ENCODE results near the gene SAC3D1. TPM values are rescaled to one million over a fixed set of nuclear protein-coding genes. Genes with fewer than 3 reads are reported as not detected.
A peak's percentile ranks its signal among the peaks of the same experiment; 100 is the strongest.
"Not testable (repeated sequence)": the region's sequence is repeated elsewhere in the genome, so short reads cannot be mapped to it uniquely, and the experiment has no call there.

The SAC3D1 gene
- polyA plus RNA-seq, 10 donors = 9.6 to 14.9 (median 12.1) TPM

DNA sequence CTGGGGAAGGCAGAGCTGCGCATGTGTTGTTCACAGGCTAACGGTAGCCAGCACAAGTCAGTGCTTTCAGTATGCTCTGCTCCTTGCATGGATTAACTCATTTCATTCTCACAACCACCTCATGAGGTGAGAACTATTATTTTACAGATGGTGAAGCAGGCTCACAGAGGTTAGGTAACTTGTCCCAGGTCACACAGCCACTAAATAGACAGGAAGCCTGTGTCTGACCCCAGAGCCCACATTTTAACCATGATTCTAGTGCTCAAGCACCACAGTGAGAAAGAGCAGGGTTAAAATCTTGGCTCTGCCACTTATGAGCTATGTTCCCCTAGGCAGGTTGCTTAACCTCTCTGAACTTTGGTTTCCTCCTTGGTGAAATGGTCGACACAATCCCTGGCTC, 20.0 kb upstream of the SAC3D1 start:
- no peak for DNase-seq

DNA sequence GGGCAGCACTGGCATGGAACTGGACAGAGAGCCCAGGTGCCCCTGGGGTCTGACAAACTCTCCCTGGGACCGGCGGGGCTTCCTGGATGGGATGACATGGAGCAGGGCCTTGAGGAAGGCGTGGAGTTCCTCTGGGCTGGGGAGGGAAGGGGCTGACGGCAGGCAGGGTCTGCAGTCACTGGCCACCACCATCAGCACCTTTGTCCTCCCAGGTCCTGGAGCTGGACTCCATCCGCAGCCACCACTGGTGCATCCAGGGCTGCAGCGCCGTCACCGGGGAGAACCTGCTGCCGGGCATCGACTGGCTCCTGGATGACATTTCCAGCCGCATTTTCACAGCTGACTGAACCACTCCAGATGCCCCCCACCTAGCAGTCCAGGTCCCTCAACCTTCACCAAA, 19.5 kb upstream of the SAC3D1 start:
- DNase-seq = no peak

DNA sequence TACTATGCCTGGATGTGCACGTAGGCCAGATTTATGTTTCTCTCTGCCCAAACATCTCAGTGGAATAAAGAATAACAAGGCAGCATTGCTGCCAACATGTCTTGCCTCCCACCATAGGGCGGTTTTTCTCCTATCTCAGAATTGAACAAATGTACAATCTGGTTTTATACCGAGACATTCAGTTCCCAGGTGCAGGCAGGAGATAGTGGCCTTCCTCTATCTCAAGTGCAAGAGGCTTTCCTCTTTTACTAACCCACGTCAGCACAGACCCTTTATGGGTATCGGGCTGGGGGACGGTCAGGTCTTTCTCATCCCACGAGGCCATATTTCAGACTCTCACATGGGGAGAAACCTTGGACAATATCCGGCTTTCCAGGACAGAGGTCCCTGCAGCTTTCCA, 17.5 kb upstream of the SAC3D1 start:
- DNase-seq = not testable (repeated sequence)

DNA sequence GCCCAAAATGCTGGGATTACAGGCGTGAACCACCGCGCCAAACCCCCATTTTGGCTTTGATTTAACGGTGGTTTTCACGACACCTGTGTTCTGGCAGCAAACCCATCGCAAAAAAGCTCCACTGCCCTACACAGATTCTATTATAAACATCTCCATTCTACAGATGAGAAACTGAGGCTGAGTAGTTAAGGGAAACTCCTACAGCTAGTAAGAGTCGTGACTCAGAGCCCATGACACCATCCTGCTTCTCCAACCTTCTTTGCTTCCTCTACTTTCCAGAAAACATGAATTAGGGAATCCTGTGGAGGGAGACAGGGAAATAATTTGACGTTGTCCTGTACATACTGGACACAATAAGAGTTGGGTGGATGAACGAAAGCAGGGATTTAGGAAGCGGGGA, 14.2 kb upstream of the SAC3D1 start:
- no peak for DNase-seq

DNA sequence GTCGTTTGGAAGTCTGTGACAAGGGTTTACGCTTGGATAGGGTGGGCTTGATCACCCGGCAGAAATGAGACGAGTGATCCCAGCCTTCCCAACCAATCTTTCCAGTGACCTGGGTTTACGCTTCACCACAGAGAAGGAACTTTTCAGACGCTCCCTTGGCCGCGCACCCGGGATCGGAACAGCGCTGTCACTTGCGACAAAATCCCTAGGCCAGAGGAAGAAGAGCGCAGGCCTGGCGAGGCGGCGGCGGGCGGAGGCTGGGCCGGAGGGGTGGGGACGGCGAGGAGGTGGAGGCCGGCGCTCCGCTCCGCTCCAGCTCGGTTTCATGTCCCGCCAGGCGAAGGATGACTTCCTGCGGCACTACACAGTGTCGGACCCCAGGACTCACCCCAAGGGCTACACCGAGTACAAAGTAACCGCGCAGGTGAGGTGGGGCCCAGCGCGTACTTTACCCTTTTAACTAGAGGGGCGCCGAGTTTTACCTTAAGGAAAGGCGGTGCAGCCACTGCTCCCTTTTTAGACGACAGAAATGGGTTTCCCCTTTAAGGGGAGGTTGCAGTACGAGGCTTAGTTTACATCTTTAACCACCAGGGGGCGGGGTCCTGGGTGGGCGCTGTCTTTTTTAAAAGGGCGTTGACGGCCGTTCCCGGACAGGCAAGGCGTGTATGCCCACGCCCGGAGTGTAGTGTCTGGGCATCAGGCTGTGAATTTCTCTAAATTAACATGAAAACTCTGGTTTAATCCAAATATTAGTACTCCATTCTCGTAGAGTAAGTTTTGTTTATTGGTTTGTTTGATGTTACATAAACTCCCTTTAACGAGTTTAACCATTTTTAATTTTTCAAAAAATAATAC, 13.6 kb upstream of the SAC3D1 start, which contains the start of gene SNX15:
Gene SNX15, plus strand, starts transcription at position 227 of the 855 bp plus-strand sequence. Its CDS starts 99 bp downstream, at position 326.
- DNase-seq = peak; percentile 97 to 99 (median 97)

DNA sequence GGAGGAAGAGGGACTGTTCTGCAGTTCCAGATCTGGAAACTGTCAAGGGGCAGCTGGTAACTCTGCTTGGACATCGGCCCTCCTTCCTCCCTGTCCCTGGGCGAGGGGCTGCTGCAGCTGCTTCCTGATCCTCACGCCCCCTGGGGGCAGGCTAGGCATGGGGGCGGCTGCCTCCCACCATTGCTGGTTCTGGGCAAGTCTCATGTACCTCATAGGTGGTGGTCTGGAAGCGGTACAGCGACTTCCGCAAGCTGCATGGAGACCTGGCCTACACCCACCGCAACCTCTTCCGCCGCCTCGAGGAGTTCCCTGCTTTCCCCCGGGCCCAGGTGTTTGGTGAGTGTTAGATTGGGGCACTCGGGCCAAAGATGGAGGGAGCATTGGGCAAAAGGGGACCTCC, 8.8 kb upstream of the SAC3D1 start:
- no peak for DNase-seq

DNA sequence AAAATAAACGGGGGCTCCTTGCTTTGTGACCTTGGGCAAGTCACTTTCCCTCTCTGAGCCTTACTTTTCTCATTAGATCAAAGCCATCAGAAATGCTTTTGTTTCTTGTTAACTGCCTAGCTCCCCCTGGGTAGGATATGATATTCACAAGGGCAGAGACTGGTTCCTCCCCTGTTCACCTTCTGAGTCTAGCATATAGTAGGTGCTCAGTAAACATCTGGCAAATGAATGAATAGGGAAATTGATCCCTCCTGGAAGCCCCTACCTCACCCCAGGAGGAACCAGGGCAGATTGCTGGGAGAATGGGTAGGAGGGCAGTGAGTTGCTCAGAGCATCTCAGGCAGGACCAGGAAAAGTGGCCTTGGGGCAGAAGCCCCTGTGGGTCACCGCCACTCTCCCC, 6.6 kb upstream of the SAC3D1 start:
- DNase-seq = no peak

DNA sequence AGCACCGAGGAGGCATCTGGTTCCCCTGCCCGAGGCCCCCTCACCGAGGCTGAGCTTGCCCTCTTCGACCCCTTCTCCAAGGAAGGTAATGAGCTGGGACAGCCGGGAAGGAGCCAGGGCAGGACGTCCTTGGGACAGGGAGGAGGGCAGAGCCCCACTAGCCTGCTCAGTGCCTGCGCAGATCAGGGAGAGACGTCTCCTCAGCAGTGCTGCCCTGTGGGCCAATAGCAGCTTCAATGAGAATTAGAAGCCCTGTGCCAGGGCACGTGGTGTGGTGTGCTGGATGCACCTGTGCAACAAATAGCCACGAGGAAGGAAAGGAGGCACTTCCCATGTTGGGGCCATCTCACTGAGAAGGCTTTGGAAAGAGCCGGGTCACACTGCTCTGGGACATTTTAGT, 5.4 kb upstream of the SAC3D1 start:
- no peak for DNase-seq

DNA sequence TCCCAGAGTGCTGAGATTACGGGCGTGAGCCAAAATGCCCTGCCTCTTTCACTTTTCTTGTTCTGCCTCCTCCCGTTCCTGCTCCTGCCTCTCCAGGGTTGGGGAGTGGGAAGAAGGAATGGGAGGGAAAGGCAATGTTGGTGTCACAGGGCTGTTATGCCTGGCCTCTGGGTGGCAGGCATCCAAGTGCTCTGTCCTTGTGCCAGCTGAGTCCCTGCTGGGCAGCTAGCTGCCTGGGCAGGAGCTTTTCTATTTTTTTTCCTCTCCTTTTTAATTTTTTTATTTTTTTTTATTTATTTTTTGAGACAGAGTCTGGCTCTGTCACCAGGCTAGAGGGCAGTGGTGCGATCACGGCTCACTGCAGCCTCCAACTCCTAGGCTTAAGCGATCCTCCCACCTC, 4.1 kb upstream of the SAC3D1 start:
- DNase-seq = no peak

DNA sequence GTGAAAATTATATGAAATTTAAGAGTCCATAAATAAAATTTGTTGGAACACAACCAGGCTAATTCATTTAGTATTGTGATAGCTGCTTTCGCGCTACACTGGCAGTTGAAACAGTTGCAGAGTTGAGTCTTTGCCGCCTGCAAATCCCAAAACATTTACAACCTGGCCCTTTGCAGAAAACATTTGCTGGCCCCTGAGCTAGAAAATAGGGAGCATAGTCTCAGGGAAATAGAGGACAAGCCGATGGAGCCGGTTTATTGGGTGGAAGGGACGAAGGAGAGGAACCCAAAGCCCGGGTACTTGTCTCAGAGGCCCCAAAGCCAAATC, 527 bp upstream of the SAC3D1 start:
- no peak for DNase-seq

DNA sequence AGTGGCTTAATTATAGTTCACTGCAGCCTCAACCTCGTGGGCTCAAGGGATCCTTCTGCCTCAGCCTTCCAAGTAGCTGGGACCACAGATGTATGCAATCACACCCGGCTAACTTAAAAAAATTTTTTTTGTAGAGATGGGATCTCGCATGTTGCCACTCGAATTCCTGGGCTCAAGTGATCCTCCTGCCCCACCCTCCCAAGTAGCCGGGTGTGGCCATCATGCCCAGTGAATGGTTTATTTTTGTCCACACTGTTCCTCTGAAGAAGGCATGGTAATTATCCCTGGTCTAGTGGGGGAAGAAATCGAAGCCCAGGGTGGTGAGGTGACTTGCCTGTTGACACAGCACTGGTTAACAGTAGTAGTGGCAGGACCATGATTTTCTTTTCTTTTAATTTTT, 1.9 kb downstream of the SAC3D1 start:
- no peak for DNase-seq

DNA sequence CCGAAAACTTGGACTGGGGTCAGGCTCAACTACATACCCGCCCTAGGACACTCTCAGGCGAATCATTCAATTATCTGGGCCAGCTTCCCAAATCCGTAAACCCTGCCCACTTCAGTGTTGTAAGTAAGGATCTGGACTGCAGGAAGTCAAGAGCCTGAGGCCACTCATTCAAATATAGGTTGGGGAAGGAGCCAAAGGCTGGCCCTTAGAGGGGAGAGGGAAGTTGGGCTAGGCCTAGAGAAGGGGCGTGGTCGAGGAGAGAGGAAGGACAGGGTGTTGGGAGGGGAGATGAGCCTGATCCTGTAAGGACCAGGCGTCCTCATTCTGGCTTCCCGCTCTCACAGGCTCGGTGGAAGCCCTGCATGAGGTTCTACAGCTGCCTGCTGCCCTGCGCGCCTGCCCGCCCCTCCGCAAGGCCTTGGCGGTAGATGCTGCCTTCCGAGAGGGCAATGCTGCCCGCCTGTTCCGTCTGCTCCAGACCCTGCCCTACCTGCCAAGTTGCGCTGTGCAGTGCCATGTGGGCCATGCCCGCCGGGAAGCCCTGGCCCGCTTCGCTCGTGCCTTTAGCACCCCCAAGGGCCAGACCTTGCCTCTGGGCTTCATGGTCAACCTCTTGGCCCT, 3.0 kb downstream of the SAC3D1 start:
- DNase-seq = peak in 2 of 3 donors; percentile 62 to 76

DNA sequence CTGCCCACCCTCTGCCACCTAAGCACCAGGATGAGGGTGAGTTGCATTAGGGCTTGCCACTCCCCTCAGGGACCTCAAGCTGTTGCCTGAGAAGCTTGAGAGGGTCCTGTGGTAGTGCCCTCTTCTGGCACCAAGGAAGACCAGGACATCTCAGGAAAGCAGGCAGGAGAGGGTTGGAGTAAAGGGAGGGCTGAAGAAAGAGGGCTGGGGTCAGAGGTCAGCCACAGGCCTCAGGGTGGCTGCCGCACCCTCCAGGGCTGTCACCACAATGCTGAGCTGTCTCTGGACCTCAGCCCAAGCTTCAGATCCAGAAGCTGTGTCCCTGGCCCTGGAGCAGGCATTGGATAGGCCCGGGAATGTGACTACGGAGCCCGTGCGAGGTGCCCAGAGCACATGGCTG, 4.1 kb downstream of the SAC3D1 start:
- DNase-seq = no peak

DNA sequence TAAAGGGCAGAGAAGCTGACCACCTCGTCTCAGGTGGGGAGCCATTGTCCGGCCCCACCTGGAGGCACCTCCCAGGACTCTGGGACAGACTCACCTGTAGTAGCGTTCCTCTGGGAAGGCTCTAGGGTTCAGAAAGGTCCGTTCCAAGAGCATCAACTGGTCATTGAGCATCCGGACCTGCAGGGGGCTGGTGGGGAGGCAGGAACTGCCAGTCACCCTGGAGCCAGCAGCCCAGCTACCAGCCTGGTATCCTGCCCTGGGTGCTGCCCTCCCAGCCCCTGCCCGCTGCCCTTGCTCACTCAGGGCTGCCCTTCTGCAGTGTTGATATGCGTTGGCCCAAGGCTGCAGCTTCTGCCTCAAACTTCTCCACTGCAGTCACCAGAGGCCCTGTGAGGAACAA, 4.7 kb downstream of the SAC3D1 start:
- DNase-seq = no peak

DNA sequence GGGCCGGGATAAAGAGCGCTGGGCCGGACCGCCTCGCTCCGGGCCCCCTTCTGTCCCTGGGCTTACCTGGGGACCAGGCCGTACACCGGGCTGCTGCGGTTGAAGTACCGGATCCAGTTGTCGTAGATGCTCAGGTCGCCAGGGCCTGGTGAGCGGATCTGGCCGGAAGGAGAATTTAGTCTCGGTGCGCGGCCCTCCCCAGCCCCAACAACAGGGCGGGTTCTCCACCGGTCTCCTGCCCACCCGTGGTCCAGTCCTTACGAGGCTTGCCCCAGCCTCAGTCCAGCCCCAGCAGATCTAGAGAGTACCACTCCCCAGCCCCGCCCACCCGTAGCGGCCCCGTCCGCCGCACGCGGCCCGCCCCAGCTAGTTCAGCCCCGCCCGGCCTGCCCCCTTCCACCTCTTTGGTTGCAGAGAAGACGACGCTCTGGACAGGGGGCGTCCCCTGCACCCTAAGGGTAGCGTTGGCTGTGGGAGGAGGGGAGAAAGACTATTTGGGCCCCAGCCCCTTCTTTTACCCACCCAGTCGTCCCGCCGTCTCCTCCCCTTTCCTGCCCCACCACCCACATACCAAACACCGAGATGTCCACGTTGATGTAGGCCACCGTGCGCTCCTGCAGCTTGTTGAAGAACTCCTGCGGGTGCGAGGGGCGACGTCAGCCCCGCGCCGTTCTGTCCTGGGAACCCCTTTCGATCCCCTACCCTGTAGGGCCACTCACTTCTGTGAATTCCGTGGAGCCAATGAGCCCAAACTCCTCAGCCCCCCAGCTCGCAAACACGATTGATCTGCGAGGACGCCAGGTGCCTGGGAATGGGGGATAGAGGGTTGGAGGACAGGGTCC, 6.8 kb downstream of the SAC3D1 start:
- peak in 1 of 3 donors; percentile 66 for DNase-seq

DNA sequence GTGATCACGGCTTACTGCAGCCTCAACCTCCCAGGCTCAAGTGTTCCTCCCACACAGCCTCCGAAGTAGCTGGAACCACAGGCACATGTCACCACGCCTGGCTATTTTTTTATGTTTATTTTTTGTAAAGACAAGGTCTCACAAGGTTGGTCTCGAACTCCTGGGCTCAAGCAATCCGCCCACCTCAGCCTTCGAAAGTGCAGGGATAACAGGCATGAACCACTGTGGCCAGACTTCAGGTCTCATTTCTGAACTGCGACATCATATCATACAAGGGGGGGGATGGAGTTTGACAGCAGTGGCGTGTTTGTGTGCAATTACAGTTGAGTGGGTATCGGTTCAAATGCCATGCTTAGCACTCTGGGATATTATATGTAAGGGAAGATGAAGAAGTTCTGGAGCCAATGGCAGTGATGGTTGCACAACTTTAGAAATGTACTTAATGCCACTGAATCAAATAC, 10.4 kb downstream of the SAC3D1 start:
- no peak for DNase-seq

DNA sequence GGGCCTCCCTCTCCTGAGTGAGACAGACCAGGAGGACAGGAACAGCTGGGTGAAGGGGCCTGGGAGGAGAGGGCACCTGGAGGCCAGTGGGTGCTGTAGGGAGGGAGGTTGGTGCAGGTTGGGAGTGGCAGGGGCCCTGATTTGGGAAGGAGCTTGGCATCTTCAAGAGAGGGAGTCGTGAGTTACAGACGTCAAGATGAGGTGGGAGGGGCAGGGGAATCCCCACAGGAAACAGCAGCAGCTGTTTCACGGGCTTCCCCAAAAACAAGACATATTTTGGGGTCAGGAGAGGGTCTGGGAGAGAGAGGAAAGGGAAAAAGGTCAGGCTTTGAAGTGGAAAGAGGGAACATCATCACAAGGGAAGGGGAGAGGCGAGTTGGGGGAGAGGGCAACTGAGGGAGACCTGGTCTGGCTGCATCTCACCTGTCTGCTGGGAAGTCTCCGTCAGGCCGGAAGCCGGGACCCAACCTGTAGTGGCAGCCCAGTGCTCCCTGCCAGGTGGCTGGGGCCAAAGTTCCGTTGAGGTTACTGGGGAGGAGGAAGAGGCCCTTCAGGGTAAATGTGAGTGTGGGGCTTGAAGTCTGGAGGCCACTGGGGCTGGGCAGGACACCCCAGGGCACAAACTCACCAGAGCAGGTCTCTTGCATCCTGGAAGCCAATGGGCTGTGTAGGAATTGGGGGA, 13.0 kb downstream of the SAC3D1 start:
- no peak for DNase-seq

DNA sequence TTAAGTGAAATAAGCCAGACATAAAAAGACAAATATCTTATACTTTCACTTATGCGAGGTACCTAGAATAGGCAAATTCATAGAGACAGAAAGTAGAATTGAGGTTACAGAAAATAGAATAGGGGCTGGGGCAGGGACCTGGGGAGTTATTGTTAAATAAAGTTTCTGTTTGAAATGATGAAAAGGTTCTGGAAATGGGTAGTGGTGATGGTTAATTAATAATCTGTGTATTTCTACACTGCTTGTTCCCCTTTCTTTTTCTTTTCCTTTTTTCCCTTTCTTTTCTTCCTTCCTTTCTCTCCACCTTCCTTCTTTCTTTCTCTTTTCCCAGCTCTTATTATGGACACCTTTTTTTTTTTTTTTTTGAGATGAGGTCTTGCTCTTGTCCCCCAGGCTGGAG, 14.5 kb downstream of the SAC3D1 start:
- DNase-seq = no peak

DNA sequence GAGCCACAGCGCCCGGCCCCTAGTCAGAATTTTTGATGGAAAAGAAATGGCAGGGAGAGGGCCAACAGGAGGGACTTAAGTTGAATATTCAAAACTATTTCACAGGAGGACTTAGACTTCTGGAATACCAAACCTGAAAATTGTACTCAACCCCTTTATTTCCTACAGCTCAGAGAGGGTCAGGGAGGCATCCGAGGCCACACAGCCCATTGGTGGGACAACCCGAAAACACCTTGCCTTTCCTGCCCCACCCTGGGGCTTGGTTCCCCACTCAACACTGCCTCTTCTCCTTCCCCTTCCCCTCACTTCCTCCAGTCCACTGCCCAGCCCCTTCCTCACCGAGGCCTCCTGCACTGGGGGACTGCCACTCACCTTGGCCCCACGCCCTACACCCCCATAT, 16.0 kb downstream of the SAC3D1 start:
- no peak for DNase-seq

DNA sequence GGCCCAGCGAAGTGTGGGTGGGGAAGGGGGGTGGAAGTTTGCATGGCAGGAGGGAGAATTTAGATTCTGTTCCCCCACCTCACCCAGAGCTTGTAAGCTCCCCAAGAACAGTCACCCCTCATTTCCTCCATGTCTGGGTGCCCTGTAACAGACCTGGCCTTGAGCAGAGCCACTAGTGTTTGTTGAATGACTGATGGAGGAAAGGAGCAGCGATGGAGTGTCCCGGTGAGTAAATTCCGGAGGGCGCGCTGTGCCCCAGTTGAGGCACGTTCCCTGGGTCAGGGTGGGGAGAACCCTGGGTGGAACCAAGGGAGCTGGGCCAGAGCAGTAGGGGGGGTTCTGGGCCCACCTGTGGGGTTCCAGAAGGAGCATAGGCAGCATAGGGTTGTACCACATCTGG, 16.5 kb downstream of the SAC3D1 start:
- no peak for DNase-seq

DNA sequence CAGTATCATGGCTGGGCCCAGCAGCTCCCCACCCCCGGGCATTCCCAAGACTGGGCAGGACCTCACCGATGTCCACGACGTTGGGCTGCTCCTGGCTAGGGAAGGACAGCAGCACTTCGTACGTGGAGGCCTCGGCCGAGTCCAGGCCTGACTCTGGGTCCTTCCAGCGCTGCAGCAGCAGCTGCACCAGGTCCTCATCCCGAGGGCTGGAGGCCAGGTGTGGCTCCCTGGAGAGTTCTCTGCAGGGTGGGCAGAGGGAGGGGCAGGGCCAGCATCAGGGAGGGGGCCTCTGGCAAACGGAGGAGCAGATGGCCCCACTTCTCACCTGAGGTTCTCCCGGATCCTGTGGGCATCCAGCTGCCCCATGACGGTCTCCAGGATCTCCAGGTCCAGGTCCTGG, 17.0 kb downstream of the SAC3D1 start:
- DNase-seq = no peak
